NCI-H2081 treated with DMSO at 0.1 percent for 48 hours (cell line): ENCODE results near the gene HNRNPA3.
"Not testable (repeated sequence)": the region's sequence is repeated elsewhere in the genome, so short reads cannot be mapped to it uniquely, and the experiment has no call there.

Source experiments
- DNase-seq: peaks from one replicate; lab custom pipeline; 2025; lab: John Stamatoyannopoulos, UW

The HNRNPA3 gene

DNA sequence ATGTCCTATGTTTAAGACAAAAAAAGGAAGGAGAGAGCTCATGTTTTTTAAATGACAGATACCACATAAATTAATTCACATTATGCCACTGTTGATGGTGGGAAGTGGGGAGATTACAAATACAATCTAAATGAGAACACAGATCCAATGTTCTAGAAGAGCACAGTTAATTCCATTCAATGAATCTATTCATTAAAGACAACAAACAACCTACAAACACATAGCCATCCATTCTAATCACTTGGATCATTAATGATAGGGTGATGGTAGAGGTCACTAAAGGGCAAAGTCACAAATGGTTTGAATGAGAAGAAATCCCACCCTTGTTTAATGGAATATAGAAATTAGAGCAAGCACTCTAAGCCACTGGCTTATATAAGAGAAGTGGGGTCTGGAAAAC is 21.7 kb downstream of the HNRNPA3 start:
- no peak for DNase-seq

DNA sequence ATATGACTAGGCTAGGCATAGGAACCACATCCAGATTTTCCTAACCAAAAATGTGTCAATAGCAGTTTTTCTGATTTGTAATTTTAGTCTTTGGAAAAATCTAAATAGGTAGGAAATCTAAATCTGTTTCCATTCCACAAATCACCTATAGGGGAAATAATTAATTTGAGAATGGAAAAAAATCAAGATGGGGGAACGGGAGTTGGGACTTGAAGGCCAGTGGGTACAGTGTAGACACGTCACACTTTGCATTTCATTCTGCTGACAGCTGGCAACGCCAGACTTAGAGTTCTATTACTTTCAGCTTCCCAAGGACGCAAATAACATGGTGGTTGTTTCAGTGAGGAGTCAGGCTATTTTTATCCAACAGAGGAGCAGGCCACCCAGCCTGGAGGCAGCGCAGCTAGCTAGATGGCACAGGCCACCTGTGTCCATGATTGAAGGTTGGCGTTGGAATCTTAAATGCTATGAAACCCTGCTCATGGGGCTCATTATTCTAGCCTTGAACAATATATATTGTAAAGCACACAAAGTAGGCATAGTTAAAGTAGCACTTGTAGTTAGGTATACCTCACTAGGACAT is 23.4 kb downstream of the HNRNPA3 start:
- DNase-seq: no peak

DNA sequence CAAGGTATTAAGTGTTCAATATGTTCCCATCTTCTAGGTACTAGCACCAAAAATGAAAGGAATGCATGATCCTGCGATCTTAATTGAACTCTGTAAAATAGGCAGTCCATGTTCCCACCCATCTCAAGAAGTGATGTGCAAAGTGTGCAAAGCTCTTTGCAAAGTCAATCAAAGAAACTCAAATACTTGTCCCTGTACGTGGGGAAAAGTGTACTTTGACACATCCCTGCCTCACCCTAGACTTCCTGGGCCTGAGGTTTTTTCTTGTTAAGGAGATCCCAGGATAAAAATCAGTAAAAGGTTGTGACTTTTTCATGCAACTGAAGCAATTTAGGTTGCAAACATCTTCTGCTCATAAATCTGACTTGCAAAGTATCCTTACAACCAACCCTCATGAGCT is 25.3 kb downstream of the HNRNPA3 start:
- DNase-seq: no peak

DNA sequence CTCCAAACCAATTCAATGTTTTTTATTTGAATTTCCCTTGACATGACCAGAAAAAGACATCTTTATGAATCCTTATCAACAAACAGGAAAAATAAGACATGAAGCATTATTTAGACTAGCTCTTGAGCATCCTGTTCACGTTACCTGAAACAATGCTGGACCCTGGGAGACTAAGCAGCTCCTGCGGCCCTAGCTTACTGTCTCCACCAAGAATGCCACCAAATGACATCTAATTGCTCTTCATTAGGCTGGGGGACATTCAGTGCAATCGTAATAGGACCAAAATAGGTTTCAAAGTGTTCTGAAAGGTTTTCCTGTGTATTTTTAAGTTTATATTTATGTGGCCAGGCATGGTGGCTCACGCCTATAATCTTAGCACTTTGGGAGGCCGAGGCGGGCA is 26.5 kb downstream of the HNRNPA3 start:
- DNase-seq: no peak

DNA sequence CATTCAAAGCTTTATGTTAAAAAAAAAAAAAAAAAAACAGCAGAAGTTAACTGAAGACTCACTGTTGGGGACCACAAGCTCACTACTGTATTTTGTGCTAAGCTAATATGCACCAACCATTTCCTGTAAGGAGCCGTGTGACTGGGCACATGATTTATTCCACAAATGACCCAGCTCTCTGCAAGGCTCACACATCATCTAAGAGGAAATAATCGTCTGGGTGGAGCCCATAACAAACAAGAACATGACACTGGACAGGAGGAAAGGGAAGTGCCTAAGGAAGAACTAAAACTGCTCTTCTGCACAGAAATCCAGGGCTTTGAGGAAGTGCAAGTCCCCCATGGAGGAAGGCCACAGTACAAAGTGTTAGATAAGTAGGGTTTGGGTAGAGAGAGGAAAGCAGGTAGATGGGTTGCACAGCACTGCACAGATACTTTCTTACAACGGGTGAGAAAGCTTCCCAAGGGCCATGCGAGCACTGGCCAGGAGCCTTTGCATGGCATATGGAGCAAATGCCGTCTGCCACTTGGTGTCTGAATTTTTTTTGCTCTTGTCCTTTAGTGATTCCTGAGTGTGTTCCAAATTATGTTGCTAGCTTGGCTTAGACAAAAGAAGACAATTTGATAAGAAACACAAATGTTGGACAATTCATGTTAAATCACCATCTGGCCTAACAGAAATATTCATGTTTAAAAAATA is 27.5 kb downstream of the HNRNPA3 start:
- no peak for DNase-seq

DNA sequence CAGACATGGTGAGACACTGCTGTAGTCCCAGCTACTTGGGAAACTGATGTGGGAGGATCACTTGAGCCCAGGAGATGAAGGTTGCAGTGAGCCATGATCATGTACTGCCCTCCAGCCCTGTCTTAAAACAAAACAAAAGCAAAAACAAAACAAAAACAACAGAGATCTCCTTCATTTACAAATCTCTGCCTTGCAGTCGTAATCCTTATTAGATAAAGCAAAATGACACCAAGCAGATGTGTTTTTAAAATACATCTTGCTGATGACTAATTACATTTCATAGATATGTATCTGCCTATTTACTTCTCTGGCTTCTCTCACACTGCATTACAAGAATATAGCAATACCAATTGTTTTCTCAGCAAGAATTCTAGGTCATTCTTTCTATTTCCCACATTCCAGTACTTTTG is 29.1 kb downstream of the HNRNPA3 start:
- no peak for DNase-seq

DNA sequence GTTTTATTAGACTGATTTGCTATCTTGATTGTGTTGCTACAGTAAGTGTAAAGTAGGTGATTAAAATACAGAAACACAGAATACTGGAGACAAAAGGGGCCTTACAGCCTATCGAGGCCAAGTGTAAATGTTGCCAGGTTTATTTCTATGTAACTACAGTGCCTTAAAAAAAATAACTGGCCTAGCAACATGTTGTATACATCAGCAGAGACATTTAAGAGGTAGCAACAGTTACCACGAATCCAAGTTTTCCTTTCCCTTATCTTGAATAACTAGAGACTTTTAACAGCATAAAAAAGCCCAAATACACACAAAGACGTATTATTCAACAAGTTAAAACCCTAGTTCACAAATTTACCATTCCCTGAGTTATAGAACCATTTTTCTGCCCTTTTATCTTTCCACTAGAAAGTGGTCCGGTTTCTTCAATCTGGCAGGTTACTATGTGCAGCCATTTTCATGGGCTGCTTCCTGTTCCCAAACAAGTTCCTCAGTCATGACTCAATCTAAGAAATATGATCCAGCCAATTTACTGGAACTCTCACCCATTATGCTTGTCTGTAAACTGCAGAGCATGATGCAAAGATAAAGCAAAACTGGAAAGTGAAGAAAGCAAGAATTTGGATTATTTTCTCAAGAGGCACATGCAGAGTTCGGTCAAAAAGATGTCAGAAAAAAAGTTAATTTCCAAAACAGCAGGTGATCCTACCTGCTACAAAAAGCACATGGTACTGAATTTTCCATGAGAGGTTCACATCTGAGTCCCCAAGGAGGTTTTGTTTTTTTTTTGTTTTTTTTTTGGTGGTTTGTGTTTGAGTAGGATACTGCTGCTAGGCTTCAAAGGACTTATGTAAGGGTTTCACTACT is 29.8 kb downstream of the HNRNPA3 start:
- DNase-seq: peak; percentile 22

DNA sequence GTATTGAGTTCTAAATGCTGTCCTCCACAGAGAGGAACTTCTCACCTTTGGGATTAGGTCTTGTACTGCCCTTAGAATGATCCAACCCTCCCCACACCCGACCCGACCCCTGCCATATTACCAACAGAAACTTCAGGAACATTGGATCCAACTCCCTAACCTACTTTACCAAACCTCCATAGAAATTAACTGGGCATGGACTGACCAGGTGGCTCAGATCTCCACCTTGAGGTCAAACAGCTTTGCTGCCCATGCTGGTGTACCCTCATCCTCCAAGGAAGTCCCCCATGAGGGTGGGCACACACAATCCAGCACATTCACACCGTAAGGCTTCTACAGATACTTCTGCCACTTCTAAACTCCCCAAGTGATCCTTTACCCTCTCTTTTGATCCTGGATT is 30.5 kb downstream of the HNRNPA3 start:
- no peak for DNase-seq

DNA sequence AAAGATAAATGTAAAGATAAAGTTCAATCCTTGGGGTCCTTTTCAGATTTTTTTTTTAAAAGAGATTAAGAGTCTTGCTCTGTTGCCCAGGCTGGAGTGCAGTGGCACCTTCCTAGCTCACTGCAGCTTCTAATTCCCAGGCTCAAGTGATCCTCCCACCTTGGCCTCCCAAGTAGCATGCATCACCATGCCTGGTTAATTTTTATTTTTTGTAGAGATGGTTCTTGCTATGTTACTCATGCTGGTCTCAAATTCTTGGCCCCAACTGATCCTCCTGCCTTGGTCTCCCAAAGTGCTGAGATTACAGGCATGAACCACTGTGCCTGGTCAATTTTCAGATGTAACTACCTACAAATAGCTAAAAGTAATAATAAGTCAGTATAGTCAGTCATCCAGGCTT is 30.9 kb downstream of the HNRNPA3 start:
- no peak for DNase-seq

DNA sequence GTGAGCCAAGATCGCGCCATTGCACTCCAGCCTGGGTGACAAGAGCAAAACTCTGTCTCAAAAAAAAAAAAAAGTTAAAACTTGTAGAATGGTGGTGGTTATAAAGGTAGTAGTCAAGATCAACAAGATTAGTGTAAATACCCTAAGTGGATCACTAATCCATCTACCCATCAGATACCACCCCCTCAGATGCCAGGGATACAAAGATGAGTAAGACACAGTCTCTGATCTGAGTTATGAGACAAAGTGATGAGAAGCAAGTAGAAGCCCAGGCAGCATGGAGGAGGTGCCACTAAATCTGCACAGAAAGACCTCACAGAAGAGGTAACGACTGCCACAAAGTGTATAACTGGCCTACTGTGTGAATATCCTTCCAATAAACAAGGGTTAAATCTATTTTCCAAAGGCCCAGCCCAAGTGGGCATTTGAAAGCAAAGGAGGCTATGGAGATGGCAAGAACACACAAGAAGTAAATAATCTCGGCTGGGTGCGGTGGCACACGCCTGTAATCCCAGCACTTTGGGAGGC is 31.7 kb downstream of the HNRNPA3 start:
- no peak for DNase-seq

DNA sequence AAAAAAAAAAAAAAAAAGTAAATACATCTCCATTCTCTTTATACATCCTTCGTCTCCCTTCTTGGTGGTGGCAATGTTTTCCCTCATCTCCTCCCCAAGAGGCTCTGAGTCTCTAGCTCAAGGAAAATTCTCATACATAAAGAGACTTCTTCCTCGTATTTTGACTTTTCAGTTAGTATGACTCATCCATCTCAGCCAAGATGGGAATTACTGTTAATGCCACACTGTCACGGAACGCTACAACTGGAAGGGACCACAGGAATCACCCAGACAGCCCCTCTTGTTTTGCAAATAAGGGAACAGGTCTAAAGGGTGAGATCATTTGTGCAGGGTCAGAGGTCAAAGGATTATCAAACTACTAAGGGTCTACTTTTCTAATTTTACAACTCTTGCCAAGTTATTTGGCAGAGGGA is 32.4 kb downstream of the HNRNPA3 start:
- DNase-seq: no peak

DNA sequence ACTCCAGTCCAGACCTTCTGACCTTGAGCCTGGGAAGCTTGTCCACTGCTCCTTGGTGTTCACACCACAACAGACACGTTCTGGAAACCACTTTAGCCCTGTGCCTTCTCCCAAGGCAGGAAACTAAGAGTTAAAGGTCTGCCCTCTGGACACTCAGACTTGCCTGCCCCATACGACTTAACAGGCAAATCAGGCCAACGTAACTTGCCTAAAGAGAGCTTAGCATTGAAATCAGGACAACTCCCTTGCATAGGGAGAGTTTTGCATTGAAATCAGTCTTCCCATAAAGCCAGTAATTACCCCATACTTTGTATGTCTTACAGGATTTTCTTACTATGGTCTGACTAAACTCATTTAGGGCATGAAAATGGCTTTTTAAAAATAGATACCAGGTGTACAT is 33.4 kb downstream of the HNRNPA3 start:
- no peak for DNase-seq

DNA sequence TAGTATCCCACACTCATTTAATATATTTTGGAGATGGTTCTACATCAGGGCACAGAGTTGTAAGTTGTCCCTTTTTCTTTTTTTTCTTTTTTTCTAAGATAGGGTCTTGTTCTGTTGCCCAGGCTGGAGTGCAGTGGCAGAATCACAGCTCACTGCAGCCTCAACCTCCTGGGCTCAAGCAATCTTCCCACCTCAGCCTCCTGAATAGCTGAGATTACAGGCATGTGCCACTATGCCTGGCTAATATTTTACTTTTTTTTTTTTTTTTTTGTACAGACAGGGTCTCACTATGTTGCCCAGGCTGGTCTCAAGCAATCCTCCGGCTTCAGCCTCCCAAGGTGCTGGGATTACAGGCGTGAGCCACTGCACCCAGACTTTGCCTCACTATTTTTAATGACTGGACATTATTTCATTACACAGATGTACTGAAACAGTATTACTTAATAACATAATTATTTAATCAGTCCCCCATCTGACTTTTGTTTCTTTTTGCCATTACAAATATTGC is 34.0 kb downstream of the HNRNPA3 start:
- not testable (repeated sequence) for DNase-seq

DNA sequence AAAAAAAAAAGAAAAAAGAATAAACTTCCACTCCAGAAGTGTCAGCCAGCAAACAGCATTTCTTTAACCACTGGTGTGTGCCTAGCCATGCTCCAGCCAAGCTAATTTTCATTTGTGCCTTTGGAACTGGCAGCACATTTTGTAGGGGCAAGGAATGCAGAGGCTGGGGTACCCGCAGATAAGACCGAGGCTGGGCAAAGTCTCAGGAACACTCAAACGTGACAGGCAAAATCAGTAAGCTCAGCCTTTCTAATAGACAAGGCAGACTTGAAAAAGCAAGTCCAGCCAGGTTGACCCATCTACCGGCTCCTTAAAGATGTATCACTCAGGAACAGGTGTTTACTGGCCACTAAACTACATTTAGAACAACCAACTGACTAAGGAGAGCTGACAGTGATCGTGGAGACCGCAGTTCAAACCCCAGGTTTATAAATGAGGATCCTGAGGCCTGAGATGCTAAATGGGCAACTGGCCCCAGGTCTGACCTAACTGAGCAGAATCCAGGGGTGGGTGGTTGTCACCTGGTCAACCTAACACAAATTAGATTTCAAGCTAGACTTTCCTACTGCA is 35.2 kb downstream of the HNRNPA3 start:
- no peak for DNase-seq

DNA sequence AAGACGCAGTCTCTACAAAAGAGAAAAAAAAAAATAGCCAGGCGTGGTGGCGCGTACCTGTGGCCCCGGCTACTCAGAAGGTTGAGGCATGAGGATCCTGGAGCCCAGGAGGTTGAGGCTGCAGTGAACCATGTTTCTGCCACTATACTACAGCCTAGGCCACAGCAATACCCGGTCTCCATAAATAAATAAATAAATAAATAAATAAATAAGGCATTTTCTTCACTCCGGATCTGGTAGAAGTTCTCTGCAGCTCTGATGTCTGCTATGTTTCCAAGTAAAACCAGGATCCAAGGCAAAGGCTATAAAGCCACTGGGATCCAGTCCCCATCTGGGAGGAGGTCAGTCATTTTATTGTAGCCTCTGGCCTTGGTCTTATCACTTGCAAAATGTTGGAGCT is 36.4 kb downstream of the HNRNPA3 start:
- no peak for DNase-seq

DNA sequence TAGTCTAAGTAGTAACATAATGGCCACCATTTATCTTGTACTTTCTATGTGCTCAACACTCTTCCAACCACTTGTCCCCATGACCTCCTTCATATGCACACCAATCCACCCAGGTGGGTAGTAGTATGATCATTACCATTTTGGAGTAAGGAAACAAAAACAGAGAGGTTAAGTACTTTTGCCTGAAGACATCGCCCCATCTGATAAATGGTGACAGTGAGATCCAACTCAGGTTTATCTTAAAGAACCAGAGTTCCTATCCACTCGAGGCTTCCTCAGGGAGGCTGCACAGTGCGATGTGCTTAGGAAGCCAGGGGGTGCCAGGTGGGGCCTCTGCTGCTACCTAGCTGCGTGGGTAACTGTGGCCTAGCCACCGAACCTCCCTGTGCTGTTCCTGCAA is 37.9 kb downstream of the HNRNPA3 start:
- no peak for DNase-seq

DNA sequence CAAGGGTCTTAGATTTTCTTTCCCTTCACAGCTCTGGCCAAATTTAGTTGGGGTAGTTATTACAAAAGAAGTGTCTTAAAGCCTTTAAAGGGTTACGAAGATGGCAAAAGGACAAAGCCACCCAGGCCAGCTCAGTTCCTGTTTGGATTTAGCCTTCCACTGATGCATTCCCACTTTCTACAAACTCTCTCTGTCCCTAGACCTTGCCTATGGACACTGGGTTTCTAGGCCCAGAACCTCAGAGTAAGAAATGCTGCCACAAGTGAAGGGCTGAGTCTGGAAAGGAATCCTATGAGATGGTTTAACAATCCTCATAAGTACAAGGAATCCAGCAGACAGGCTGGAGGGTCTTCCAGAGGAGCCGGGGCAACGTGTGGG is 38.6 kb downstream of the HNRNPA3 start:
- DNase-seq: no peak

DNA sequence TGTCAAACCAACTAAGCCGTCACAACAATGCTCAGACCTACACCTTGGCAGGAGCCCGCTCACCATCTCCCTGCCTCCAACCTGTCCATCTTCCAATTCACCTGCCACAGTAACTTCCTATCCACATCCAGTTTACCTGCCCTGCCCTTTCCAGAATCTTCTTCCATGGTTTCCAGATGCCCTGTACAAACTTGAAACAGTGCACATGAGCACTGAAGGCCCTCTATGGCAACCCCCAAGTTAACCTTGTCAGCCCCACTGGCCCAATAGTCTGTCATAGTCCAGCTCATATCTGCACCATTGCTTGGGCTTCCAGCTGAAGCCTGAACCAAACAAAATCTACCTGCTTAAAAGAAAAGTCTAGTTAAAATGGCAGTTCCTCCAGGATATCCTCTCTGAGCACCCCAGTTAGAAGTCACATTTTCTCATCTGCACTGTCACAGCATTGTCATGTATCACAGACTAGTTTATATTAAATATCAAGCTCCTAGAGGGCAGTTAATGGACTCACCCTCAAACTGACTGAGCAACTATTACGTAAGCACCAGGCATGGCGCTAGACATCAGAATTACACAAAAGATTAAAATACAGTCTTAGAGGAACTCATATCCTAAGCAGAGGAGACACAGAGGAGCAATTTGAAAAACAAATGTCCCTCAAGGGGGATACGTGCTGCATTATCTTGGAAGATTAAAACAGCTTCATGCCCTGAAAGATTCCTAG is 40.4 kb downstream of the HNRNPA3 start:
- no peak for DNase-seq

DNA sequence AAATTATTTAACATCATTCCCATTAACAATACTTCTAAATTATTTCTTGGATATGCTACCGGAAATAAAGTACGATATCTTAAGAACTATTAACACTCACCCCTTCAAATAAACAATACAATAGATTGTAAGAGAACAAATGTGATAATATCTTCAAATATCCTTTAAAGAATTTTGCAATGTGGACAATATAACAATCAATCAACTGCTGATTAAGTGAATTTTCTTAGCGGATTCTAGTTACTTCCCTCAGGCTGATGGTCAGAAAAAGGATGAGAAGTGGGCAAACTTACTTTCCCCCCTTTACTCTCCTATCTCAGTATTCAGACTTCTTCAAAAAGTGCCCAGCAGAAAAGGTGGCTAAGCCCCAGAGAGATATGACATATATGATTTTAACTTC is 41.1 kb downstream of the HNRNPA3 start:
- no peak for DNase-seq

DNA sequence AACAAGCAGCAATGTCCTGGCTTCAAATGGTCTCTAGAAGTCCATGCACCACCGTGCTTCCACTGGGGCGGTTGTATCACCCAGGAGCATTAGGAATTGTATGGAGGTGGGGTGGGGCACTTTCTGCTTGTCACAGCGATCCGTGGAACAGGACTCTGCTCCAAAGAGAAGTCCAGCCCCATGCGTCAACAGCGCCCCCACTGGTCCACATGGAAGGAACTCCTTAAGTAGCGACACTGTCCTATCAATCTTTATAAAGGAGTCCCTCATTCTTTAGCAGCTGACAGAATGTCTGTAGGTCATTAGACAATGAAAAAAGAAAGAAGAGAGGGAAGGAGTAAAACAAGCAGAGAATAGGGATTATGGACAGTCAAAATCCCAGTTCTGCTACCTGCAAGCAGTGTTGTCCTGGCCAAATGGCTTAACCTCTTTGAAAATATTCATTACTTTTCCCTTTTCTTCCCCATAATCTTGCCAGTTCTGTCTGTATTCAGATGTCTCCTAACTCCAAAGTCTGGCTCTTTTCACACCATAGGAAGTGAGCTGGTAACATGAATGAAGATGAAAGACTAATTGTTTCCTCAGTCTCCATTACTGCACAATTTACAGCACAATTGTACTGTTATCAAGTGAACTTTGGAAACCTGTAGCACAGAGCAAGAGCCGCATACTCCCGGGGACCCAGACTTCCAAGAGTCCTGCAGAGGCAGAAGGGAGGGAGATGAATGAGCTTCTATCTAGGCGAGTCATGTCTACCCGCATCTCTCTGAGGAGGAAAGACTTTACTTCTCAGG is 42.0 kb downstream of the HNRNPA3 start:
- DNase-seq: no peak

DNA sequence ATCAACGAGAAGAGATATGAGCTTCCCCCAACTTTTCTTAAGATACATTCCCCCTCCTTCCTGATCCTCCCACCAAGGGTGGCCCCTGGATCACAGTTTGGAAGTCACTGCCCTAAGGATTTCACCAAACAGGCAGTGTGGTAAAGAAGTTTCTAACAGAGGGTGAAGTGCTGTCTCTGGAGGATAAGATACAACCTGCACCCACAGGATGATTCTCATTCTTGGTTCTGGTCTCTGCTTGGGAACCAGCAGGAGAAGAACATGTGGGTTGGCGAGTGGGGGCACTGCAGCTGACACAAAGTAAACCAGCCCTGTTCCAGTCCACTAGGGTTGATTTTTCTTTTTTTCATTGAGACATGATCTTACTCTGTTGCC is 42.6 kb downstream of the HNRNPA3 start:
- DNase-seq: no peak
